ENCODE measurements around the gene TRIM46. TPM values are rescaled to one million over a fixed set of nuclear protein-coding genes. Genes with fewer than 3 reads are reported as not detected.

TRIM46 gene
- total and polyA plus RNA-seq, 9 of the 15 experiments (the other 6 are each of a cell fraction or from before 2014, with no cell fraction given), result 0.05 to 0.60 (median 0.16) TPM; not detected in 3

DNA sequence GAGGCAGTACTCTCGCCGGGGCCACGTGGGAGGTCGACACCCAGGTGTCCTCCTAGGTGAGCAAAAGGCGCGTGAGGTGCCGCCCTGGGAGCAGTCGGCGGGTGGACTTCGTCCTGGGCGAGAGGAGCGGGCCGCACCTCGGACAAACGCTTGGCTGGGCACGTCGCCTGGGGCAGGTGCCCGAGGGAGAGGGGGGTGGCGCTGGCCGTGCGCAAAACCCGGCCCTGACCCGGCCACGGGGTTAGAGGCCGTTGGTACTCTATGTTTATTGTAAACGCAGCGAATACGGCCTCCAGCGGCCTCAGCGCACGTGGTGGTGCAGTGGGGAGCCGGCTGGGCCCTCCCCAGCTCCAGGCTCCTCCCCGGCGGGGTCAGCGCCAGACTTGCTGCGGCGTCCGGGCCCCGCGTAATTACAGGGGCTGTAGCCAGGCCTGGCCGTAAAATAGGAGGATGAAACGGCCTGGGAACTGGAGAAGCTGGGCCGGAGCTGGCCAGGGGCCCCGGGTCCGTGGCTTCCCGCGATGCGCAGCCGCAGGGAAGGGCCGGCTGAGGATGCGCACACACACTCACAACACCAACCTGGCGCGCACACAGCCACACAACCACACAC lies 47.6 kb upstream of the TRIM46 start (continued):
- TF ChIP-seq L3MBTL2 (IDR thresholded peaks at IDR 0.05) (peak; percentile 19; the same call in 1 of the 2 replicates), SLC30A9 (CRISPR knock-in tag; IDR thresholded peaks at IDR 0.05) (no peak), CBFB (CRISPR knock-in tag; IDR thresholded peaks at IDR 0.05) (no peak), ZKSCAN1 (IDR thresholded peaks at IDR 0.05; ENCODE audit: low read depth, low read length) (no peak), ZNF121 (CRISPR knock-in tag; conservative IDR thresholded peaks at IDR 0.05) (no peak), CCNT2 (IDR thresholded peaks at IDR 0.05; ENCODE audit: borderline replicate concordance, extremely low read depth, insufficient read length, low read depth, low read length) (no peak), SIN3B (IDR thresholded peaks at IDR 0.05; ENCODE audit: low read depth) (no peak), ZNF175 (CRISPR knock-in tag; IDR thresholded peaks at IDR 0.05; ENCODE audit: low read depth) (no peak), ZFX (CRISPR knock-in tag; IDR thresholded peaks at IDR 0.05) (peak; percentile 33; the same call in 1 of the 2 replicates), ZNF134 (CRISPR knock-in tag; conservative IDR thresholded peaks at IDR 0.05) (no peak), MYC (IDR thresholded peaks at IDR 0.05; ENCODE audit: low read depth, low read length) (0 out of 2 replicates have a peak, but pooled peaks have one; percentile 25), MYC (CRISPR knock-in tag; IDR thresholded peaks at IDR 0.05; ENCODE audit: borderline replicate concordance, low read depth) (no peak), FOXM1 (IDR thresholded peaks at IDR 0.05; ENCODE audit: low read depth) (no peak), FOXM1 (CRISPR knock-in tag; IDR thresholded peaks at IDR 0.05; ENCODE audit: low read depth) (no peak)
- TF ChIP-seq, protein P1, sequence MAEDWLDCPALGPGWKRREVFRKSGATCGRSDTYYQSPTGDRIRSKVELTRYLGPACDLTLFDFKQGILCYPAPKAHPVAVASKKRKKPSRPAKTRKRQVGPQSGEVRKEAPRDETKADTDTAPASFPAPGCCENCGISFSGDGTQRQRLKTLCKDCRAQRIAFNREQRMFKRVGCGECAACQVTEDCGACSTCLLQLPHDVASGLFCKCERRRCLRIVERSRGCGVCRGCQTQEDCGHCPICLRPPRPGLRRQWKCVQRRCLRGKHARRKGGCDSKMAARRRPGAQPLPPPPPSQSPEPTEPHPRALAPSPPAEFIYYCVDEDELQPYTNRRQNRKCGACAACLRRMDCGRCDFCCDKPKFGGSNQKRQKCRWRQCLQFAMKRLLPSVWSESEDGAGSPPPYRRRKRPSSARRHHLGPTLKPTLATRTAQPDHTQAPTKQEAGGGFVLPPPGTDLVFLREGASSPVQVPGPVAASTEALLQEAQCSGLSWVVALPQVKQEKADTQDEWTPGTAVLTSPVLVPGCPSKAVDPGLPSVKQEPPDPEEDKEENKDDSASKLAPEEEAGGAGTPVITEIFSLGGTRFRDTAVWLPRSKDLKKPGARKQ (CRISPR knock-in tag; IDR thresholded peaks at IDR 0.05), result 0 out of 2 replicates have a peak, but pooled peaks have one; percentile 47
- TF ChIP-seq, protein P2, sequence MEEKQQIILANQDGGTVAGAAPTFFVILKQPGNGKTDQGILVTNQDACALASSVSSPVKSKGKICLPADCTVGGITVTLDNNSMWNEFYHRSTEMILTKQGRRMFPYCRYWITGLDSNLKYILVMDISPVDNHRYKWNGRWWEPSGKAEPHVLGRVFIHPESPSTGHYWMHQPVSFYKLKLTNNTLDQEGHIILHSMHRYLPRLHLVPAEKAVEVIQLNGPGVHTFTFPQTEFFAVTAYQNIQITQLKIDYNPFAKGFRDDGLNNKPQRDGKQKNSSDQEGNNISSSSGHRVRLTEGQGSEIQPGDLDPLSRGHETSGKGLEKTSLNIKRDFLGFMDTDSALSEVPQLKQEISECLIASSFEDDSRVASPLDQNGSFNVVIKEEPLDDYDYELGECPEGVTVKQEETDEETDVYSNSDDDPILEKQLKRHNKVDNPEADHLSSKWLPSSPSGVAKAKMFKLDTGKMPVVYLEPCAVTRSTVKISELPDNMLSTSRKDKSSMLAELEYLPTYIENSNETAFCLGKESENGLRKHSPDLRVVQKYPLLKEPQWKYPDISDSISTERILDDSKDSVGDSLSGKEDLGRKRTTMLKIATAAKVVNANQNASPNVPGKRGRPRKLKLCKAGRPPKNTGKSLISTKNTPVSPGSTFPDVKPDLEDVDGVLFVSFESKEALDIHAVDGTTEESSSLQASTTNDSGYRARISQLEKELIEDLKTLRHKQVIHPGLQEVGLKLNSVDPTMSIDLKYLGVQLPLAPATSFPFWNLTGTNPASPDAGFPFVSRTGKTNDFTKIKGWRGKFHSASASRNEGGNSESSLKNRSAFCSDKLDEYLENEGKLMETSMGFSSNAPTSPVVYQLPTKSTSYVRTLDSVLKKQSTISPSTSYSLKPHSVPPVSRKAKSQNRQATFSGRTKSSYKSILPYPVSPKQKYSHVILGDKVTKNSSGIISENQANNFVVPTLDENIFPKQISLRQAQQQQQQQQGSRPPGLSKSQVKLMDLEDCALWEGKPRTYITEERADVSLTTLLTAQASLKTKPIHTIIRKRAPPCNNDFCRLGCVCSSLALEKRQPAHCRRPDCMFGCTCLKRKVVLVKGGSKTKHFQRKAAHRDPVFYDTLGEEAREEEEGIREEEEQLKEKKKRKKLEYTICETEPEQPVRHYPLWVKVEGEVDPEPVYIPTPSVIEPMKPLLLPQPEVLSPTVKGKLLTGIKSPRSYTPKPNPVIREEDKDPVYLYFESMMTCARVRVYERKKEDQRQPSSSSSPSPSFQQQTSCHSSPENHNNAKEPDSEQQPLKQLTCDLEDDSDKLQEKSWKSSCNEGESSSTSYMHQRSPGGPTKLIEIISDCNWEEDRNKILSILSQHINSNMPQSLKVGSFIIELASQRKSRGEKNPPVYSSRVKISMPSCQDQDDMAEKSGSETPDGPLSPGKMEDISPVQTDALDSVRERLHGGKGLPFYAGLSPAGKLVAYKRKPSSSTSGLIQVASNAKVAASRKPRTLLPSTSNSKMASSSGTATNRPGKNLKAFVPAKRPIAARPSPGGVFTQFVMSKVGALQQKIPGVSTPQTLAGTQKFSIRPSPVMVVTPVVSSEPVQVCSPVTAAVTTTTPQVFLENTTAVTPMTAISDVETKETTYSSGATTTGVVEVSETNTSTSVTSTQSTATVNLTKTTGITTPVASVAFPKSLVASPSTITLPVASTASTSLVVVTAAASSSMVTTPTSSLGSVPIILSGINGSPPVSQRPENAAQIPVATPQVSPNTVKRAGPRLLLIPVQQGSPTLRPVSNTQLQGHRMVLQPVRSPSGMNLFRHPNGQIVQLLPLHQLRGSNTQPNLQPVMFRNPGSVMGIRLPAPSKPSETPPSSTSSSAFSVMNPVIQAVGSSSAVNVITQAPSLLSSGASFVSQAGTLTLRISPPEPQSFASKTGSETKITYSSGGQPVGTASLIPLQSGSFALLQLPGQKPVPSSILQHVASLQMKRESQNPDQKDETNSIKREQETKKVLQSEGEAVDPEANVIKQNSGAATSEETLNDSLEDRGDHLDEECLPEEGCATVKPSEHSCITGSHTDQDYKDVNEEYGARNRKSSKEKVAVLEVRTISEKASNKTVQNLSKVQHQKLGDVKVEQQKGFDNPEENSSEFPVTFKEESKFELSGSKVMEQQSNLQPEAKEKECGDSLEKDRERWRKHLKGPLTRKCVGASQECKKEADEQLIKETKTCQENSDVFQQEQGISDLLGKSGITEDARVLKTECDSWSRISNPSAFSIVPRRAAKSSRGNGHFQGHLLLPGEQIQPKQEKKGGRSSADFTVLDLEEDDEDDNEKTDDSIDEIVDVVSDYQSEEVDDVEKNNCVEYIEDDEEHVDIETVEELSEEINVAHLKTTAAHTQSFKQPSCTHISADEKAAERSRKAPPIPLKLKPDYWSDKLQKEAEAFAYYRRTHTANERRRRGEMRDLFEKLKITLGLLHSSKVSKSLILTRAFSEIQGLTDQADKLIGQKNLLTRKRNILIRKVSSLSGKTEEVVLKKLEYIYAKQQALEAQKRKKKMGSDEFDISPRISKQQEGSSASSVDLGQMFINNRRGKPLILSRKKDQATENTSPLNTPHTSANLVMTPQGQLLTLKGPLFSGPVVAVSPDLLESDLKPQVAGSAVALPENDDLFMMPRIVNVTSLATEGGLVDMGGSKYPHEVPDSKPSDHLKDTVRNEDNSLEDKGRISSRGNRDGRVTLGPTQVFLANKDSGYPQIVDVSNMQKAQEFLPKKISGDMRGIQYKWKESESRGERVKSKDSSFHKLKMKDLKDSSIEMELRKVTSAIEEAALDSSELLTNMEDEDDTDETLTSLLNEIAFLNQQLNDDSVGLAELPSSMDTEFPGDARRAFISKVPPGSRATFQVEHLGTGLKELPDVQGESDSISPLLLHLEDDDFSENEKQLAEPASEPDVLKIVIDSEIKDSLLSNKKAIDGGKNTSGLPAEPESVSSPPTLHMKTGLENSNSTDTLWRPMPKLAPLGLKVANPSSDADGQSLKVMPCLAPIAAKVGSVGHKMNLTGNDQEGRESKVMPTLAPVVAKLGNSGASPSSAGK (IDR thresholded peaks at IDR 0.05), result peak; percentile 25; the same call in 1 of the 2 replicates
